Stimulated activated memory B cell treated with anti-CD40 and anti-IgM and Interleukin-4, amounts not matched to agents 10 μg/mL and 1 μg/mL and 100 μg/mL, for 72 hours (primary cell): Measurements from ENCODE around the gene C12orf76.
"Not testable (repeated sequence)": the region's sequence is repeated elsewhere in the genome, so short reads cannot be mapped to it uniquely, and the experiment has no call there.

Experiments used
- ATAC-seq: fragments of 150-1000 bp; cut with Tn5 transposase; 2 replicates; pipeline ENCODE4 v1.10.0; 2021
- H3K27ac Mint-ChIP-seq: one replicate; pipeline ENCODE4 v1.8.0; 2022; ENCODE audit warnings: mild to moderate bottlenecking, mixed read lengths
- H3K27me3 Mint-ChIP-seq: one replicate; pipeline ENCODE4 v1.8.0; 2022; ENCODE audit warnings: mixed read lengths
- H3K36me3 Mint-ChIP-seq: one replicate; pipeline ENCODE4 v1.8.0; 2022; ENCODE audit warnings: mixed read lengths
- H3K4me1 Mint-ChIP-seq: one replicate; pipeline ENCODE4 v1.8.0; 2022; ENCODE audit warnings: mixed read lengths
- H3K4me3 Mint-ChIP-seq: one replicate; pipeline ENCODE4 v1.8.0; 2022; ENCODE audit warnings: mild to moderate bottlenecking, moderate library complexity, mixed read lengths
- H3K9me3 Mint-ChIP-seq: one replicate; pipeline ENCODE4 v1.8.0; 2022; ENCODE audit warnings: mixed read lengths

Gene C12orf76, protein sequence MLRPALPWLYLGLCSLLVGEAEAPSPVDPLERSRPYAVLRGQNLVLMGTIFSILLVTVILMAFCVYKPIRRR

GRCh38 chr12:110048242-110049027 is at the start of gene C12orf76:
TSS of gene C12orf76 (minus strand) at chr12:110048522. CDS start at chr12:110048495, 27 bp downstream.
- Mint-ChIP-seq H3K9me3 (no peaks in the 10 kb centered on the region), H3K4me3 (peak within 1 kb of the TSS; percentile 89), H3K36me3 (peaks cover under 1% of the 10 kb centered on the region), H3K4me1 (peaks cover 50% of the 10 kb centered on the region), H3K27ac (peak within 1 kb of the TSS; percentile 99), H3K27me3 (no peaks in the 10 kb centered on the region)
- ATAC-seq: peak; percentile 98

- Mint-ChIP-seq H3K27me3 (peaks cover 23% of the 10 kb centered on the region), H3K4me1 (peaks cover 10% of the 10 kb centered on the region), H3K9me3 (no peaks in the 10 kb centered on the region), H3K36me3 (no peaks in the 10 kb centered on the region), H3K27ac (no peak overlapping the region), H3K4me3 (no peak overlapping the region)
- no peak for ATAC-seq
Observed at GRCh38 chr12:110093631-110094311, 45.4 kb upstream of the C12orf76 start.

GRCh38 chr12:110091136-110091711 is 42.9 kb upstream of the C12orf76 start:
- no peak for ATAC-seq
- H3K9me3 Mint-ChIP-seq: no peaks in the 10 kb centered on the region
- peaks cover 10% of the 10 kb centered on the region for H3K4me1 Mint-ChIP-seq
- H3K27ac Mint-ChIP-seq: peak overlapping the region; percentile 24
- no peaks in the 10 kb centered on the region for H3K36me3 Mint-ChIP-seq
- peaks cover 25% of the 10 kb centered on the region for H3K27me3 Mint-ChIP-seq
- no peak overlapping the region for H3K4me3 Mint-ChIP-seq

GRCh38 chr12:110090266-110091135 is 42.2 kb upstream of the C12orf76 start:
- no peak overlapping the region for H3K4me3 Mint-ChIP-seq
- H3K27ac Mint-ChIP-seq: peak overlapping the region; percentile 24
- no peaks in the 10 kb centered on the region for H3K36me3 Mint-ChIP-seq
- no peak for ATAC-seq
- peaks cover 32% of the 10 kb centered on the region for H3K27me3 Mint-ChIP-seq
- no peaks in the 10 kb centered on the region for H3K9me3 Mint-ChIP-seq
- H3K4me1 Mint-ChIP-seq: peaks cover 10% of the 10 kb centered on the region

- H3K9me3 Mint-ChIP-seq: no peaks in the 10 kb centered on the region
- peaks cover 10% of the 10 kb centered on the region for H3K4me1 Mint-ChIP-seq
- H3K36me3 Mint-ChIP-seq: no peaks in the 10 kb centered on the region
- peaks cover 33% of the 10 kb centered on the region for H3K27me3 Mint-ChIP-seq
- H3K27ac Mint-ChIP-seq: peak overlapping the region; percentile 3
- no peak for ATAC-seq
- no peak overlapping the region for H3K4me3 Mint-ChIP-seq
Observed at GRCh38 chr12:110088936-110089335, 40.6 kb upstream of the C12orf76 start.

- not testable (repeated sequence) for H3K9me3 Mint-ChIP-seq, H3K4me1 Mint-ChIP-seq, ATAC-seq, H3K4me3 Mint-ChIP-seq, H3K36me3 Mint-ChIP-seq
- Mint-ChIP-seq H3K27ac (peak overlapping the region; percentile 3), H3K27me3 (peaks cover 32% of the 10 kb centered on the region)
Observed at GRCh38 chr12:110088216-110088615, 39.9 kb upstream of the C12orf76 start.

GRCh38 chr12:110084314-110085015 is 36.1 kb upstream of the C12orf76 start:
- H3K36me3 Mint-ChIP-seq: peaks cover 6% of the 10 kb centered on the region
- no peak overlapping the region for H3K27ac Mint-ChIP-seq
- peaks cover 15% of the 10 kb centered on the region for H3K27me3 Mint-ChIP-seq
- H3K4me1 Mint-ChIP-seq: peaks cover 19% of the 10 kb centered on the region
- peaks cover 7% of the 10 kb centered on the region for H3K9me3 Mint-ChIP-seq
- H3K4me3 Mint-ChIP-seq: no peak overlapping the region
- ATAC-seq: no peak

DNA sequence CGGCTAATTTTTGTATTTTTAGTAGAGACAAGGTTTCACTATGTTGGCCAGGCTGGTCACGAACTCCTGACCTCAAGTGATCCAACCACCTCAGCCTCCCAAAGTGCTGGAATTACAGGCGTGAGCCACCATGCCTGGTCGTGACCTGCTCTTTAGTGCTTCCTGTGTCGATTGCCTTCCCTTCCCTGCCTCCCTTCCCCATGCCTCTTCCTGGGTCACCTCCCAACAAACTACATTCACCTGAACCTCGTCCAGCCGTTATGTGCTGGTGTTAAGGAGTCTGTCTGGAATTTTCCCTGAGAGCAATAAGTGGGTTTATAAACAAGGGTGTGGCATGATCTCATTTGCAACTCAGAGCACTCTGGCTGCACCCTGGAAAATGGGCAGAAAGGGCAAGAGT is 32.1 kb upstream of the C12orf76 start:
- H3K4me1 Mint-ChIP-seq: peaks cover 21% of the 10 kb centered on the region

GRCh38 chr12:110079477-110080400 is 31.4 kb upstream of the C12orf76 start:
- peaks cover 7% of the 10 kb centered on the region for H3K9me3 Mint-ChIP-seq
- H3K36me3 Mint-ChIP-seq: peaks cover 6% of the 10 kb centered on the region
- peak; percentile 91 for ATAC-seq
- H3K27me3 Mint-ChIP-seq: no peaks in the 10 kb centered on the region
- H3K4me1 Mint-ChIP-seq: peaks cover 21% of the 10 kb centered on the region
- H3K4me3 Mint-ChIP-seq: peak overlapping the region; percentile 72
- H3K27ac Mint-ChIP-seq: peak overlapping the region; percentile 92

More for the DNA sequence above, 32.1 kb upstream of the C12orf76 start:
- peaks cover 7% of the 10 kb centered on the region for H3K9me3 Mint-ChIP-seq
- H3K36me3 Mint-ChIP-seq: peaks cover 6% of the 10 kb centered on the region
- no peak overlapping the region for H3K4me3 Mint-ChIP-seq
- H3K27ac Mint-ChIP-seq: peak overlapping the region; percentile 92
- H3K27me3 Mint-ChIP-seq: peaks cover under 1% of the 10 kb centered on the region
- no peak for ATAC-seq

GRCh38 chr12:110077800-110078199 is 29.5 kb upstream of the C12orf76 start:
- Mint-ChIP-seq H3K4me3 (no peak overlapping the region), H3K4me1 (peaks cover 35% of the 10 kb centered on the region), H3K27me3 (no peaks in the 10 kb centered on the region), H3K27ac (peak overlapping the region; percentile 21), H3K9me3 (peaks cover 7% of the 10 kb centered on the region), H3K36me3 (peaks cover 6% of the 10 kb centered on the region)
- ATAC-seq: no peak

GRCh38 chr12:110075880-110076279 is 27.6 kb upstream of the C12orf76 start:
- no peak overlapping the region for H3K27ac Mint-ChIP-seq
- peaks cover 38% of the 10 kb centered on the region for H3K4me1 Mint-ChIP-seq
- ATAC-seq: no peak
- no peak overlapping the region for H3K4me3 Mint-ChIP-seq
- peaks cover 6% of the 10 kb centered on the region for H3K36me3 Mint-ChIP-seq
- no peaks in the 10 kb centered on the region for H3K27me3 Mint-ChIP-seq
- peaks cover 9% of the 10 kb centered on the region for H3K9me3 Mint-ChIP-seq

DNA sequence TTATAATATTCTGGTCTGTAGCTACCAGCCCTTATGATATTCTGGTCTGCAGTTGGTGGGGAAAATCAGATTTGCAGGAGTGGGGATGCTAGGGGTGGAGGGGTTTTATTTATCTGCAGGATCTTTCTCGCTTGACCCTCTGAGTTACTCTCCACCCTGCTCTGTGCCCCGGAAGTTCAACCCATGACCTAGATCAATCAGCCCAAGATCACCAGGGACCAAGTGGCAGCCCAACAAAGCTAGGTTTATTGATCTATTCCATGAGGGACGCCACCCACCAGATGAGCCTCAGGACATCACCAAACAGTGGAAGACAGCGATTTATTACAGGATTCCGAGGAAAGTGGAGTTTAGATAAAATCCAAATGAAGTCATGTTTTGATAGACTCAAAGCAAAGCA is 25.8 kb upstream of the C12orf76 start:
- H3K9me3 Mint-ChIP-seq: peaks cover 2% of the 10 kb centered on the region
- H3K4me3 Mint-ChIP-seq: no peak overlapping the region
- peak overlapping the region; percentile 40 for H3K27ac Mint-ChIP-seq
- no peaks in the 10 kb centered on the region for H3K27me3 Mint-ChIP-seq
- H3K36me3 Mint-ChIP-seq: no peaks in the 10 kb centered on the region
- ATAC-seq: no peak
- peaks cover 21% of the 10 kb centered on the region for H3K4me1 Mint-ChIP-seq

- peaks cover 2% of the 10 kb centered on the region for H3K9me3 Mint-ChIP-seq
- peak; percentile 62 for ATAC-seq
- H3K4me1 Mint-ChIP-seq: peaks cover 18% of the 10 kb centered on the region
- H3K4me3 Mint-ChIP-seq: peak overlapping the region; percentile 60
- H3K36me3 Mint-ChIP-seq: no peaks in the 10 kb centered on the region
- peak overlapping the region; percentile 40 for H3K27ac Mint-ChIP-seq
- H3K27me3 Mint-ChIP-seq: no peaks in the 10 kb centered on the region
Observed at GRCh38 chr12:110073049-110073831, 24.9 kb upstream of the C12orf76 start.
